Measurements from ENCODE around the gene BCAM.
"Not testable (repeated sequence)": the region's sequence is repeated elsewhere in the genome, so short reads cannot be mapped to it uniquely, and the experiment has no call there.

Gene BCAM

GRCh38 chr19:44848812-44849447 lies 40.0 kb downstream of the BCAM start:
- DNase-seq (ENCODE audit: low read depth): no peak

- no peak for DNase-seq (ENCODE audit: low read depth)
These were observed 41.8 kb downstream of the BCAM start for GRCh38 chr19:44850641-44851109.

GRCh38 chr19:44851427-44851826 lies 42.5 kb downstream of the BCAM start:
- no peak for DNase-seq (ENCODE audit: low read depth)

DNA sequence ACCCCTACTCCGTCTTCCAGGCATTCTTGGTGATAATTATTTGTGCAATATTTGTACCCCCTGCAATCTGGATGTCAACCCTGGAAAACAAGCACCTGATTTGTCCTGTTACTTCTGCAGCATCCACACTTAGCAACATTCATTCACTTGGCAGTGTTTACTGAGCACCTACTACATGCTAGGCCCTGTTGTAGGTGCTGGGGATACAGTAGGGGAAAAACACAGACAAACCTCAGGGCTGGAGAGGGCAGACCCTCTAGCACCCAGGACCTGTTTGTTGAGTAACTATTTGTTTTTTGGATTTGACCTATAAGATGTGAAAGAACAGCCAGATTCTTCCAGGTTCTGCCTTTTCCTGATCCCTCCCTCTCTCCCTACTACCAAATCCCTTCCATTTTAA lies 46.7 kb downstream of the BCAM start:
- no peak for DNase-seq (ENCODE audit: low read depth)

- DNase-seq (ENCODE audit: low read depth): no peak
These were observed 47.6 kb downstream of the BCAM start for GRCh38 chr19:44856421-44857083.

- DNase-seq (ENCODE audit: low read depth): no peak
These were observed 48.9 kb downstream of the BCAM start for GRCh38 chr19:44857837-44858236.

DNA sequence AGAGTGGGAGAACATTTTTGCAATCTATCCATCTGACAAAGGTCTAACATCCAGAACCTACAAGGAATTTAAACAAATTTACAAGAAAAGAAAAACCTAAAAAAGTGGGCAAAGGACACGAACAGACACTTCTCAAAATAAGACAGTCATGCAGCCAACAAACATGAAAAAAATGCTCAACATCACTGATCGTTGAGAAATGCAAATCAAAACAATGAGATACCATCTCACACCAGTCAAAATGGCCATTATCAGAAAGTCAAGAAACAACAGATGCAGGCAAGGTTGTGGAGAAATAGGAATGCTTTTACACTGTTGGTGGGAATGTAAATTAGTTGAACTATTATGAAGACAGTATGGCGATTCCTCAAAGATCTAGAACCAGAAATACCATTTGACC lies 52.7 kb downstream of the BCAM start:
- not testable (repeated sequence) for DNase-seq (ENCODE audit: low read depth)

GRCh38 chr19:44863990-44864389 lies 55.1 kb downstream of the BCAM start:
- DNase-seq (ENCODE audit: low read depth): no peak

GRCh38 chr19:44865196-44865767 lies 56.4 kb downstream of the BCAM start:
- no peak for DNase-seq (ENCODE audit: low read depth)

GRCh38 chr19:44866664-44867063 lies 57.8 kb downstream of the BCAM start:
- no peak for DNase-seq (ENCODE audit: low read depth)

DNA sequence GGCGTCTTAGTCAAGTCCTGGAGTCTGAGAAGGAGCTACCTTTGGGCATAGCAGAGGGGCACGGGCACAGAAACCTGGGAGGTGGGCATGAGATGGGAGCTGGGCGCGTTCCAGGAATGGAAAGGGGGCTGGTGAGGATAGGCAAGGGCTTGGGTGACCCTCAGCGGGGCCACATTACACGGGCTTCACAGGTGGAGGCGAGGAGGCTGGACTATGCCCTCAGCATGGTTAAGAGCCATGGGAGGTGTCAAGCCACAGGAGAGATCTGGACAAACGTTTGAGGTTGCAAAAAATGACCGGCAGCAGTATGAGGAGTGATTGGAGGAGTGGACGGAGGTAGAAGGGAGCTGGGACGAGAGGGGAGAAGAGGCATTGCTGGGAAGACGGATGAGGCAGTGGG lies 58.7 kb downstream of the BCAM start:
- no peak for DNase-seq (ENCODE audit: low read depth)

- DNase-seq (ENCODE audit: low read depth): no peak
These were observed 61.0 kb downstream of the BCAM start for GRCh38 chr19:44869733-44870470.
